HUES64 (cell line): ENCODE measurements around the gene ARID5A.

Source experiments
- H3K27ac ChIP-seq: 2 replicates; pipeline ENCODE4 v1.7.0; 2013; ENCODE audit warnings: low read depth, low read length, inconsistent platforms
- H3K27me3 ChIP-seq: 2 replicates; pipeline ENCODE4 v1.6.1; 2013; ENCODE audit warnings: mild to moderate bottlenecking, low read length; ENCODE audit not compliant: insufficient read depth
- H3K36me3 ChIP-seq: 2 replicates; pipeline ENCODE4 v1.6.1; 2013; ENCODE audit warnings: mild to moderate bottlenecking, low read length; ENCODE audit not compliant: insufficient read depth
- H3K4me1 ChIP-seq: 2 replicates; pipeline ENCODE4 v1.6.1; 2013; ENCODE audit warnings: mild to moderate bottlenecking, low read length, moderate library complexity; ENCODE audit not compliant: insufficient read depth
- H3K4me3 ChIP-seq: 2 replicates; pipeline ENCODE4 v1.5.1; 2013; ENCODE audit warnings: mild to moderate bottlenecking, low read length, moderate library complexity
- H3K9ac ChIP-seq: 2 replicates; pipeline ENCODE4 v1.6.1; 2013; ENCODE audit warnings: mild to moderate bottlenecking, low read depth, low read length
- H3K9me3 ChIP-seq: 2 replicates; pipeline ENCODE4 v1.6.1; 2013; ENCODE audit warnings: low read depth, low read length; ENCODE audit not compliant: insufficient read depth
- WGBS: fragments of 150-250, 120-280 bp; methylation state at CpG from one replicate; pipeline ENCODE4 v1.1.7; 2013; ENCODE audit warnings: missing lambda C conversion rate; 5-methylcytosine and 5-hydroxymethylcytosine counted together

ARID5A gene

DNA sequence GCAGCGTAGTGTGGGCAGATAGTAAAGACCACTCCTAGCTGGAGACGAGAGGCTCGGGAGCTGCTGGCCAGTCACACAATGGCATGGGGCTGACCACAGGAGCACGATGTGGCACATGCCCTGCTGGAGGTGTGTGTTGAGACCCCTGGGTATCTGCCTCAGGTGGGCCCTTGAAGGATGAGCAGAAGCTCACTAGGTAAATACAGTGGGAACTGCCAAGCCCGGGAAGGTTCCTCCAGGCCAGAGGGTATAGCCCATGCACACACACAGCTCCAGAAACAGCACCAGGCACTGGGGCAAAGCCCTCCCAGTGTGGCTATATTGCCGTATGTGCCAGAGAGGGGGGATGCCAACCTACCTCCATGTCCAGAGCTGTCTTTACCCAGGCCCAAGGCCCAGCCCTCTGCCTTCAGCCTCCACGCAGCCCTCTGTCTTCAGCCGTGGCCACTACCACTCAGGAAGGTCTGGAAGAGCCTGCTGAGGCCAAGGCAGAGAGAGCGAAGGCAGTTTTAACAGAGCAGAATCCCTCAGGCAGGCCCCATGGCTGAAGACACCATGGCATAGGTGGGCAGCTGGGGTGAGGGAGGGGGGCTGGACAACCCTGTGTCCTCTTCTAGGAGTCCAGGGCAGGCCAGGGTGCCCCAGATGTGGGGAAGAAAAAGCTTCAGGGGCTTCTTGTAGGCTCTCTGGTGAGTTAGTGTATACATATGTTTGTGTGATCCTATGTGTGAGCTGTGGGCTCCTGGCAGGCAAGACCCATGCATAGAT is 7.0 kb upstream of the ARID5A start:
- H3K4me1 ChIP-seq: peaks cover 8% of the 10 kb centered on the region; the same call in 1 of the 2 replicates

DNA sequence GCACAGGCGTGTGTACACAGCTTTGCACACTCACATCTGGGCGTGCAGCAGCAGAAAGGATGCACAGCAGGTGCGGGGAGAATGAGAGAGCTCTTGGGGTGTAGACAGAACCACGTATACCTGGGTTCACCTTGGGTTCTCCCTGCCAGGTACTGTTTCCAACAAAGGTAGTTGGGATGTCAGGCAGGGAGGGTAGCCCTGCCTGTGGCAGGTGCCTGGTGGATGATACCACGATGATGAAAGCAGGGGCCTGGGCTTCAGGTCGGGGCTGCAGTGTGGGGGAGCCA is 6.5 kb upstream of the ARID5A start:
- H3K36me3 ChIP-seq: no peaks in the 10 kb centered on the region
- WGBS: 76% methylated on average over 6 of the region's 6 CpGs
- H3K4me3 ChIP-seq: no peak overlapping the region
- H3K9me3 ChIP-seq: no peaks in the 10 kb centered on the region
- no peak overlapping the region for H3K27ac ChIP-seq
- H3K9ac ChIP-seq: no peak overlapping the region
- peaks cover 46% of the 10 kb centered on the region for H3K27me3 ChIP-seq
- H3K4me1 ChIP-seq: peaks cover 8% of the 10 kb centered on the region; the same call in 1 of the 2 replicates

More for the DNA sequence above, 7.0 kb upstream of the ARID5A start:
- 92% methylated on average over 9 of the region's 9 CpGs for WGBS
- no peak overlapping the region for H3K27ac ChIP-seq
- H3K9ac ChIP-seq: no peak overlapping the region
- no peaks in the 10 kb centered on the region for H3K9me3 ChIP-seq
- no peak overlapping the region for H3K4me3 ChIP-seq
- no peaks in the 10 kb centered on the region for H3K36me3 ChIP-seq
- peaks cover 47% of the 10 kb centered on the region for H3K27me3 ChIP-seq

DNA sequence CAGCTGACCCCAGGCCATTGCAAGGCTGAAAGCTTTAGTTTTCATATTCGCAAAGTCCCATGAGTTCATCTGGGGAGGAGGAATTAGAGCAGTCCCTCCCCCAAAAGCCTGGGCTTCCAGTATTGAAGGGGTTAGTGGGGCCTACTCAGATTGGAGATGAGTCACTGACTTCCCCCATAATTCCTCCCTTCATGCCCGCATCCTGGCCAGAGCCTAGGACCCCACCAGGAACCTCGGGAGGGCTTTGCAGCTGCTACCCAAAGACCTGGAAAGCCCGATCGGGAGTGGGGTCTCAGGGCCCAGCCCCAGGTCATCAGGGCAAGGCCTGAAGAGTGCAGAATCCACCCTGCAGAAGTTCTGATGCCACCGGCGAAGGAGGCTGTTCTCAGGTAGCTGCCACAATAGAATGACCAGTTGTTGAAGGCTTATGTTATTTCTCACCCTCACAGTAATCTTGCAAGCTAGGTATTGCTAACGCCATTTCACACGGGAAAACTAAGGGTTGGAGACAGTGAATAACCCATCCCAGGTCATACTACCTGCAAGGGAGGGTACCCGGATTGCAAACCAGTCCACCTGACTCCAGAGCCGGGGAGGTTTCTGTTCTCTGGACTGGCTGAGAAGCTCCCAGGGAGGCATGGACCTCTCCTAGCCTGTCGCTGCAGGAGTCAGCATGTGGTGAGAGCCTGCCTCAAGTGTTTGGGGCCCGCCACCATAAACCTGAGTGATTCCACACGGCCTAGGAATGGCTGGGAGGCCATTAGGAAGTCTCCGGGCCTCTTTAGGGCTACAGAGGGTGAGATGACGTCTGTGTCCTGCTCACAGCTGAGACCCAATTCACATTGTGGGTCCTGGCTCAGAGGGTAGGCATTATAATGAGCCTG is 5.8 kb upstream of the ARID5A start:
- Histone ChIP-seq H3K4me1 (peaks cover 8% of the 10 kb centered on the region; the same call in 1 of the 2 replicates), H3K4me3 (no peak overlapping the region), H3K9ac (no peak overlapping the region), H3K36me3 (no peaks in the 10 kb centered on the region), H3K27me3 (peaks cover 40% of the 10 kb centered on the region), H3K9me3 (no peaks in the 10 kb centered on the region), H3K27ac (no peak overlapping the region)
- WGBS: 83% methylated on average over 16 of the region's 16 CpGs

DNA sequence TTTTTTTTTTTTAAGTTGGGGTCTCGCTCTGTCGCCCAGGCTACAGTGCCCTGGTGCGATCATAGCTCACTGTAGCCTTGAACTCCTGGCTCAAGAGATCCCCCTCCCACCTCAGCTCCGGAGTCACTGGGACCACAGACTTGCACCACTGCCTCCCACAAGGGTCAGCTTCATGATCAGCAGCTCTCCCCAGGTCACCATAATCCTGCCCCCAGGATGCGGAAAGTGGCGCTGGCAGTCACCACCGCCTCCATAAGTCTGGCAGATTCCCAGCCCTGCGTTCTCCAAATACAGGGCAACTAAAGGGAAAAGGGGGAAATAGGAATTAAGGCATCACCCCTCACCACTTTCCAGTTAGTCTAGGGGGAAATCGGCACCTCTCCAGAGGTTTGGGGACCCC is 5.2 kb upstream of the ARID5A start:
- 78% methylated on average over 9 of the region's 9 CpGs for WGBS
- no peak overlapping the region for H3K9ac ChIP-seq
- no peak overlapping the region for H3K27ac ChIP-seq
- peak overlapping the region; percentile 58 for H3K4me3 ChIP-seq
- no peaks in the 10 kb centered on the region for H3K9me3 ChIP-seq
- peaks cover 34% of the 10 kb centered on the region for H3K27me3 ChIP-seq
- no peaks in the 10 kb centered on the region for H3K36me3 ChIP-seq
- peaks cover 8% of the 10 kb centered on the region; the same call in 1 of the 2 replicates for H3K4me1 ChIP-seq

DNA sequence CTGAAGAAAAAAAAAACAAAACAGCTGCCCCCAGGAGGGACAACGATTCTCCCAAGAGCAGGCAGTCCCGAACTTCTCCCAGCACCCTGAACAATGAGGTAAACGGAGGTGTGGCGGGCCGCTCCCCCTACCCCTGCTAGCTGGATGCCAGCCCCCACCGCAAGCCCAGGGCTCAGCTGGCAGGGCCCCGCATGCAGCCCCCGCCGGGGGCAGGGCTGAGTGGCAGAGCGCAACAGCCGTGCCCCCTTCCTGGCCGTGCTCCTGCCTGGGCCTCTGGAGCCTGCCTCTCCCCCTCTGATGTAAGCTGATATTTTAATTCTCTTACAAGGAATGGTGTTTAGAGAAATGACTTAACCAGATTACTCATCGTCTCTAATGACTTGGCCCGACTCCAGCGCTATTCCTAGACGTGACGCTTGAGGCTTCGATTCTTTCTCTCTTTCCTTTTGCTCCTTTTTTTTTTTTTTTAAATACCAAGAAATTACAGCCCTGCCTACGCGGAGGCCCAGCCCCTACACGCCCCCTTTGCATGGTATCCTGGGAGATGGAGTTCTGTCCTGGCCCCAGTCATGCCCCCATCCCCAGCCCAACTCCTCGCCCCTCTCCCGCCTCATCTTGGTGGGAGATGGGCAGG is 4.6 kb upstream of the ARID5A start:
- H3K4me3 ChIP-seq: peak overlapping the region; percentile 58
- H3K27me3 ChIP-seq: peaks cover 30% of the 10 kb centered on the region
- no peaks in the 10 kb centered on the region for H3K9me3 ChIP-seq
- no peaks in the 10 kb centered on the region for H3K36me3 ChIP-seq
- 5% methylated on average over 21 of the region's 23 CpGs for WGBS
- 0 out of 2 replicates have a peak overlapping the region, but pooled peaks have one; percentile 10 for H3K9ac ChIP-seq
- H3K27ac ChIP-seq: no peak overlapping the region
- H3K4me1 ChIP-seq: peaks cover 8% of the 10 kb centered on the region; the same call in 1 of the 2 replicates

DNA sequence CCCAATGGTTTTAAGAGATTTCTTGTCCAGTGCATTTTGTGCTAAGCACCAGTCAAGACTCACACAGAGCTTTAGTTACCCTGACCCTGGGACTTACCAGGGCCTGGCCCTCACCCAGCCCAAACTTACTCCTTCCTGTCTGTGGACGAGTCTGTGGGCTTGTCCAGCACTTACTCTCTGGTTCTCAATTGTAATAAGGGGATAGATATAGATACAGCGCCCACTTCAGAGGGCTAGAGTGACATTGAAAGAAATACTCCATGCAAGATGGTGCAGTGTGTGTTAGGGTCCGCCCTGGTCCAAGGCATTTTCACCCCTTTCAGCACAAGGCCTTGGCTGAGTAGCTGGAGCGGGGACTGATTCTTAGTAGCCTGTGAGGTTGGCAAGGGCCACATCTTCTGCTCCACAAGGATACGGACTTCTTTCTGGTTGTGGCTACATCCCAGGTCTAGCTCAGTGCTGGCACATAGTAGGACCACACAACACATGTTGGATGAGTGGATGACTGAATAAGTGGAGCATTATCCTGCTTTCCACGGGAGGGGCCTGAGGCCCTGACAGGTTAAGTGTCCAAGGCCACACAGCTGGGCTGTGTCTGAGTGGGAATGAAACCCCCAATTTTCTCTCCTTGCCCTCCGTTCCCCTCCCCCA is 3.8 kb upstream of the ARID5A start:
- Histone ChIP-seq H3K27ac (no peak overlapping the region), H3K4me3 (no peak overlapping the region)

DNA sequence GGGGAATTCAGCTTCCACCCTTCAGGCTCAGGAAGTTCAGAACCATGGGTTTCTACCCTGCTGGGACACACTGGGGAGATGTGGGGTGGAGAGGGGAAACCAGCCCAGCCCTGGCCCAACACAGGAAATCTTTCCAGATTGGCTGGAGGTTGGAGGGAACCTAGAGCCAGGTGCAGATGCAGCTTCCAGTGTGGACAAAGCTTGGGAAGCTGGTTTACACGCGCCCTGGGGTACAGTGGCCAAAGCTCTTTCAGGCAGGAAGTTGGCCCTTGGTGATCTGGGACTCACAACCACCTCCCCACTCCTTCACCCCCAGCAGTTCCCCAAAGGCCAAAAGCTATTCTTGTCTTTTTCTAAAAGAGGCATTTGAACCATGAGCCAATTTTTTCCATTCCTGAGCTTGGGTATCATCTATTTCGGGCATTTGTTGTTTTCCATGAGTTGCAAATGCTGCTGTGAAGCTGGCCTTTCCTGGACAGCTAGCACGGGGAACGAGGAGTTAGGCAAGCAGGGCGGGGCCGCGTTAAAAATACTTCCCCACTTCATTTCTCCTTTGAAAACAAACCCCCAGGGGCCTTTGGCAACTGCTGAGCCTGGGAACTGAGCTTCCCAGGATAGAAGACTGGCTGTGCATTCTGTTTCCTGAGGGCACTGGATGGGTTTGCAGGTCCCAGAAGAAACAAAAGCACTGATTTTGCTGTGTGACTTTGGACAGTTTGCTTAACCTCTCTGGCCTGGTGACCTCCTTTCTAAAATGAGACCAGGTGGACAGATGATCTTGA is 3.1 kb upstream of the ARID5A start:
- Histone ChIP-seq H3K27ac (no peak overlapping the region), H3K36me3 (no peaks in the 10 kb centered on the region), H3K4me3 (no peak overlapping the region), H3K27me3 (peaks cover 34% of the 10 kb centered on the region), H3K9me3 (no peaks in the 10 kb centered on the region), H3K9ac (no peak overlapping the region), H3K4me1 (peaks cover 11% of the 10 kb centered on the region)
- WGBS: 47% methylated on average over 8 of the region's 8 CpGs

More for the DNA sequence above, 3.8 kb upstream of the ARID5A start:
- H3K4me1 ChIP-seq: peaks cover 8% of the 10 kb centered on the region; the same call in 1 of the 2 replicates
- no peak overlapping the region for H3K9ac ChIP-seq
- no peaks in the 10 kb centered on the region for H3K36me3 ChIP-seq
- peaks cover 33% of the 10 kb centered on the region for H3K27me3 ChIP-seq
- 93% methylated on average over 6 of the region's 7 CpGs for WGBS
- H3K9me3 ChIP-seq: no peaks in the 10 kb centered on the region

DNA sequence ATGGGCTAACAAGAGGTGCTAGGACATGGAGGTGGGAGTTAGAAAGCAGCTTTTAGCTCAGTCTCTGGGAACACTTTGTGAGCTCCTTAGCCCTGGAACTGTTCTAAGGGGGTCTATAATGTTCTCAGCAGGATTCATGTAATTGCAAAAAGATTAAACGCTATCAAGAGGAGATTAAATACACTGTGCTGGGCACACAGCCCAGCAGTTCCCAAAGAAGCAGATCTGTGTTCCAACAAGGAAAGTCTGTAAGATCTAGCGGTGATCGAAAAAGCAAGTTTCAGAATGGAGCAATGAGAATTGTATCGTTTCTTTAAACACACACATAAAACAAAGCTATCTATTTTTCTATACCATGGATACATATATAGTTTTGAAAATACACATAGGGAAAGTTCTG is 2.4 kb upstream of the ARID5A start:
- Histone ChIP-seq H3K4me1 (peaks cover 16% of the 10 kb centered on the region), H3K9me3 (no peaks in the 10 kb centered on the region)
- 89% methylated on average over 3 of the region's 4 CpGs for WGBS

DNA sequence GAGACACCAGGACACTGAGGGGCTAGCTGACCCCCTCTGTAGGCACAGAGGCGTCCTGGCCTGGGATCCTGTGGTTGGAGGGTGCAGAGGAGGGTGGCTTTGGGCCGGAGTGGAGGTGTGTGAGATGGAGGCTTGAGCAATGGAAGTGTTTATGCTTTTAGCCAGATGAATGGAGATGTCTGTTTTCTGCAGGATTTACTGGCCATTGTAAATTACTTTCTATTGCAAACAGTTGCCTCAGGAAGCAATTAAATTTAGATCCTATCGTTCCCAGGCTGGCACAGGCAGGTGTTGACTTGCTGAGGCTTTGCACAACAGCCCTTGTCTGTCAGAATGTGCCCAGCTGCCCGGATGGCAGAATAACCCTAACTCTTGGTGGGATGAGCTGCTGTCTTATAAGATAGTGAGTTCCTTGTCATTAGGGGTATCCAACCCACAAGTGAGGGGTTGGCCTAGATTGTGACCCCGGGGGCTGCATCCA is 1.8 kb upstream of the ARID5A start:
- H3K4me3 ChIP-seq: no peak overlapping the region
- H3K9me3 ChIP-seq: no peaks in the 10 kb centered on the region
- peaks cover 22% of the 10 kb centered on the region for H3K4me1 ChIP-seq
- H3K27ac ChIP-seq: no peak overlapping the region
- 83% methylated on average over 5 of the region's 5 CpGs for WGBS
- H3K36me3 ChIP-seq: no peaks in the 10 kb centered on the region
- H3K9ac ChIP-seq: no peak overlapping the region
- peaks cover 38% of the 10 kb centered on the region for H3K27me3 ChIP-seq

More for the DNA sequence above, 2.4 kb upstream of the ARID5A start:
- Histone ChIP-seq H3K27ac (no peak overlapping the region), H3K36me3 (no peaks in the 10 kb centered on the region), H3K27me3 (peaks cover 34% of the 10 kb centered on the region), H3K9ac (no peak overlapping the region), H3K4me3 (no peak overlapping the region)

DNA sequence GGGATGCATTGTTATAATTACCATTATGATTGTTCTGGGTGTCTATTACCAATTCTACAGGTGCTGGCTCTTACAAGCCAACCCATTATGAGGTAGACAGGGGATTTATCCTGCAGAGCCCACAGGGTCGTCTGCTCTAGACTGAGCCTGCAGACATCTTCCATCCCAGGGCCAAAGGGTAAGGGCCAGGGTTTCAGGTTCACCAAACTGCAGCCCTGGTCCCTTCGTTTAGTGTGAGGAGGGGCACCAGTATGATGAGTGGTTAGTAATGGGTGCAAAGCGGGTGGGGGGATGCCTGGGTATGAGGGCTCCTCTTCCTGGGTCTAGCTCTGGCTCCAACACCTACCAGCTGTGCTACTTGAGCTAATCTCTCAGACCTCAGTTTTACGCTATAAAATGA is 1.2 kb upstream of the ARID5A start:
- H3K9me3 ChIP-seq: no peaks in the 10 kb centered on the region
- 91% methylated on average over 4 of the region's 4 CpGs for WGBS
- no peak overlapping the region for H3K4me3 ChIP-seq
- H3K4me1 ChIP-seq: peaks cover 28% of the 10 kb centered on the region
- no peak overlapping the region for H3K9ac ChIP-seq
- no peak overlapping the region for H3K27ac ChIP-seq
- no peaks in the 10 kb centered on the region for H3K36me3 ChIP-seq
- H3K27me3 ChIP-seq: peaks cover 44% of the 10 kb centered on the region
